Activated B cell treated with CpG ODN at 0.5 μM for 24 hours (primary cell): ENCODE measurements around the gene IFNL1. TPM values are rescaled to one million over a fixed set of nuclear protein-coding genes. Genes with fewer than 3 reads are reported as not detected.
"Not testable (repeated sequence)": the region's sequence is repeated elsewhere in the genome, so short reads cannot be mapped to it uniquely, and the experiment has no call there.

Source experiments
- ATAC-seq: fragments of 200-7000 bp; cut with Tn5 transposase; one replicate; pipeline ENCODE4 v1.10.0; 2021; ENCODE audit warnings: low read depth, mild to moderate bottlenecking, moderate library complexity
- CTCF ChIA-PET: fragments of 350-600 bp; sonication (Branson Sonifier 250); formaldehyde crosslinking; loops from one replicate; lab custom pipeline; 2021; ENCODE audit warnings: antibody characterized with exemption; lab: Charles Lee
- POLR2A ChIA-PET: fragments of 350-600 bp; sonication (Branson Sonifier 250); formaldehyde crosslinking; loops from one replicate; lab custom pipeline; 2021; ENCODE audit warnings: antibody characterized with exemption; lab: Charles Lee
- DNase-seq: peaks from one replicate; pipeline ENCODE4 v3.0.0; 2022
- H3K27ac Mint-ChIP-seq: one replicate; pipeline ENCODE4 v1.8.0; 2020; ENCODE audit warnings: mixed read lengths
- H3K27me3 Mint-ChIP-seq: one replicate; pipeline ENCODE4 v1.8.0; 2021; ENCODE audit warnings: mixed read lengths
- H3K36me3 Mint-ChIP-seq: one replicate; pipeline ENCODE4 v1.8.0; 2021; ENCODE audit warnings: low read depth, mixed read lengths
- H3K4me1 Mint-ChIP-seq: one replicate; pipeline ENCODE4 v1.8.0; 2021; ENCODE audit warnings: mixed read lengths
- H3K4me3 Mint-ChIP-seq: one replicate; pipeline ENCODE4 v1.8.0; 2020; ENCODE audit warnings: mild to moderate bottlenecking, mixed read lengths
- H3K9me3 Mint-ChIP-seq: one replicate; pipeline ENCODE4 v1.8.0; 2020; ENCODE audit warnings: mixed read lengths
- intact Hi-C: fragments of 100-400 bp; cut with micrococcal nuclease; formaldehyde crosslinking; loops from one replicate; pipeline ENCODE4 v1.15.1; 2024
- total RNA-seq: library from RNA; stranded (reverse); gene quantifications from 2 replicates; pipeline ENCODE4 v1.2.3, GENCODE V29; 2022
- TF ChIP-seq, protein P1 (sequence below): fragments of 200-600 bp; IDR thresholded peaks from one replicate; pipeline ENCODE4 v1.8.0; 2022; ENCODE audit warnings: antibody characterized with exemption, mild to moderate bottlenecking

The IFNL1 gene
- total RNA-seq, 1 donor from 2014 or later: not detected

DNA sequence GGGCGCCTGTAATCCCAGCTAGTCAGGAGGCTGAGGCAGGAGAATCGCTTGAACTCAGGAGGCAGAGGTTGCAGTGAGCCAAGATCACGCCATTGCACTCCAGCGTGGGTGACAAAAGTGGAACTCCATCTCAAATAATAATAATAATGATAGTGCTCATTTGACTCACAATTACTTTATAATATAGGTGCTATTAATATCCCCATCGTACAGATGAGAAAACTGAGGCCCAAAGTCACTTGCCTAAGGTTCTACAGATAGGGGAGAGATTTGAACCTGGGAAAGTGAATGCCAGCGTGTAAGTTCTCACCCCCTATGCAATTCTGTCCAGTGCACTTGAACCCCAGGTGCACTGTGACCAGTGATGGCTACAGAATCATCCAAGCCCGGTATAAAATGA lies 33.7 kb downstream of the IFNL1 start:
- ChIA-PET POLR2A (interaction anchor here (1.5 kb wide), 1 partner anchor 12 kb away, joined by 4 read pairs; the partner anchor contains the start of gene SAMD4B), CTCF (interaction anchor here (1.1 to 1.4 kb wide), 3 partner anchors 10 to 208 kb away, joined by 3 read pairs; no protein-coding TSS in a partner anchor)
- H3K4me3 Mint-ChIP-seq: no peak overlapping the region
- TF ChIP-seq, protein P1, sequence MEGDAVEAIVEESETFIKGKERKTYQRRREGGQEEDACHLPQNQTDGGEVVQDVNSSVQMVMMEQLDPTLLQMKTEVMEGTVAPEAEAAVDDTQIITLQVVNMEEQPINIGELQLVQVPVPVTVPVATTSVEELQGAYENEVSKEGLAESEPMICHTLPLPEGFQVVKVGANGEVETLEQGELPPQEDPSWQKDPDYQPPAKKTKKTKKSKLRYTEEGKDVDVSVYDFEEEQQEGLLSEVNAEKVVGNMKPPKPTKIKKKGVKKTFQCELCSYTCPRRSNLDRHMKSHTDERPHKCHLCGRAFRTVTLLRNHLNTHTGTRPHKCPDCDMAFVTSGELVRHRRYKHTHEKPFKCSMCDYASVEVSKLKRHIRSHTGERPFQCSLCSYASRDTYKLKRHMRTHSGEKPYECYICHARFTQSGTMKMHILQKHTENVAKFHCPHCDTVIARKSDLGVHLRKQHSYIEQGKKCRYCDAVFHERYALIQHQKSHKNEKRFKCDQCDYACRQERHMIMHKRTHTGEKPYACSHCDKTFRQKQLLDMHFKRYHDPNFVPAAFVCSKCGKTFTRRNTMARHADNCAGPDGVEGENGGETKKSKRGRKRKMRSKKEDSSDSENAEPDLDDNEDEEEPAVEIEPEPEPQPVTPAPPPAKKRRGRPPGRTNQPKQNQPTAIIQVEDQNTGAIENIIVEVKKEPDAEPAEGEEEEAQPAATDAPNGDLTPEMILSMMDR: no peak
- no peaks in the 10 kb centered on the region for H3K9me3 Mint-ChIP-seq
- H3K36me3 Mint-ChIP-seq: peaks cover 43% of the 10 kb centered on the region
- H3K27me3 Mint-ChIP-seq: no peaks in the 10 kb centered on the region
- no peak overlapping the region for H3K27ac Mint-ChIP-seq
- peaks cover 37% of the 10 kb centered on the region for H3K4me1 Mint-ChIP-seq
- intact Hi-C loops: no loop called here
- no peak for ATAC-seq
- no peak for DNase-seq

DNA sequence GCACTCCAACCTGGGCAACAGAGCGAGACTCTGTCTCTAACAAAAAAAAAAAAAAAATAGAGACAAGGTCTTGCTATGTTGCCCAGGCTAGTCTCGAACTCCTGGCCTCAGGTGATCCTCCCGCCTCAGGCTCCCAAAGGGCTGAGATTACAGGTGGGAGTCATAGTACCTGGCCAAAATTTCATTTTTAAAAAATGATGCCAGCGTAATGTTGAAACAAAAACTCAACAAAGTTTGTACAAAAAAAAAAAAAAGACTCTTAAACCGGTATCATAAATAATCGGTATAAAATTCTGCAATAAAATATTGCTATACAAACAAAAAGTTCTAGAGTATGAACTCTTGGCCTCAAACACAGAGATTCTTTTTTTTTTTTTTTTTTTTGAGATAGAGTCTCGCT lies 36.1 kb downstream of the IFNL1 start:
- POLR2A ChIA-PET: interaction anchor here (0.6 to 1.5 kb wide), 5 partner anchors 10 to 245 kb away, joined by 3 to 10 read pairs (median 5); partner anchors contain the start of genes PLEKHG2 and SAMD4B
- no peak overlapping the region for H3K4me3 Mint-ChIP-seq
- peaks cover 55% of the 10 kb centered on the region for H3K4me1 Mint-ChIP-seq
- CTCF ChIA-PET: interaction anchor here (1.5 kb wide), 1 partner anchor 210 kb away, joined by 5 read pairs; no protein-coding TSS in a partner anchor
- TF ChIP-seq, protein P1: no peak
- intact Hi-C loops: no loop called here
- H3K27me3 Mint-ChIP-seq: no peaks in the 10 kb centered on the region
- H3K27ac Mint-ChIP-seq: no peak overlapping the region
- H3K9me3 Mint-ChIP-seq: no peaks in the 10 kb centered on the region
- no peak for ATAC-seq
- peaks cover 45% of the 10 kb centered on the region for H3K36me3 Mint-ChIP-seq
- DNase-seq: no peak

DNA sequence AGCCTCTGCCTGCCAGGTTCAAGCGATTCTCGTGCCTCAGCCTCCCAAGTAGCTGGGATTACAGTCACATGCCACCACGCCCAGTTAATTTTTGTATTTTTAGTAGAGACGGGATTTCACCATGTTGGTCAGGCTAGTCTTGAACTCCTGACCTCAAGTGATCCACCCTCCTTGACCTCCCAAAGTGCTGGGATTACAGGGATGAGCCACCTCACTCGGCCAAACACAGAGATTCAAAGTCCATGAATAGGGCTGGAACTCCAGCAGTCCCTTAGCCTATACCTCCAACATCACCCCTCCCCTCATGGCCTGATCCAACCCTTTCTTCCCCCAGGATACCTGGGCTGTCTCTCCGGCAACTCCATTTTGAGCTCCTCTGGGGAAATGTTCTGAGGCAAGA lies 36.5 kb downstream of the IFNL1 start:
- DNase-seq, H3K4me3 Mint-ChIP-seq, H3K27me3 Mint-ChIP-seq, ATAC-seq, H3K9me3 Mint-ChIP-seq, intact Hi-C loops: not testable (repeated sequence)
- ChIA-PET POLR2A (interaction anchor here (0.7 to 1.5 kb wide), 5 partner anchors 9 to 245 kb away, joined by 3 to 10 read pairs (median 4); partner anchors contain the start of genes PLEKHG2, RPS16 and SAMD4B), CTCF (interaction anchor here (1.5 kb wide), 1 partner anchor 210 kb away, joined by 5 read pairs; no protein-coding TSS in a partner anchor)
- Mint-ChIP-seq H3K27ac (peak overlapping the region; percentile 46), H3K36me3 (peaks cover 44% of the 10 kb centered on the region), H3K4me1 (peaks cover 60% of the 10 kb centered on the region)

DNA sequence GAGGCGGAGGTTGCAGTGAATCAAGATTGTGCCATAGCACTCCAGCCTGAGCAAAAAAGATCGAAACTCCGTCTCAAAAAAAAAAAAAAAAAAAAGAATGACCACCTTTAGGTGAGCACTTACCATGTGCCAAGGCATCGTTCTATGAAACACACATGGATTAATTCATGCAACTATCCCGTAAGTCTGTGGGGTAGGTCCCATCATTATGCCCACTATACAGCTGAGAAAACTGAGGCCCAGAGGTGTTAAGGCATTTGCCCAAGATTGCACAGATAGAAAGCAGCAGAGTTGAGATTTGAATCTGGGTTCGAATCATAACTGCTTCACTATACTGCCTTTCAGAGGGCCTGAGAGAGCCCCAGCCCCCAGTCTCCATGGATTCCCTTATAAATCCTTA lies 37.3 kb downstream of the IFNL1 start:
- DNase-seq (no peak), ATAC-seq (no peak)
- TF ChIP-seq, protein P1: no peak
- Mint-ChIP-seq H3K4me3 (peak overlapping the region; percentile 57), H3K9me3 (no peaks in the 10 kb centered on the region), H3K27me3 (no peaks in the 10 kb centered on the region), H3K36me3 (peaks cover 38% of the 10 kb centered on the region), H3K4me1 (peaks cover 62% of the 10 kb centered on the region), H3K27ac (no peak overlapping the region)
- intact Hi-C loops: no loop called here
- ChIA-PET CTCF (no interaction called here), POLR2A (interaction anchor here (0.6 to 1.5 kb wide), 5 partner anchors 78 to 841 kb away, joined by 3 to 10 read pairs (median 3); partner anchors contain the start of genes PLEKHG2 and RPS16)

DNA sequence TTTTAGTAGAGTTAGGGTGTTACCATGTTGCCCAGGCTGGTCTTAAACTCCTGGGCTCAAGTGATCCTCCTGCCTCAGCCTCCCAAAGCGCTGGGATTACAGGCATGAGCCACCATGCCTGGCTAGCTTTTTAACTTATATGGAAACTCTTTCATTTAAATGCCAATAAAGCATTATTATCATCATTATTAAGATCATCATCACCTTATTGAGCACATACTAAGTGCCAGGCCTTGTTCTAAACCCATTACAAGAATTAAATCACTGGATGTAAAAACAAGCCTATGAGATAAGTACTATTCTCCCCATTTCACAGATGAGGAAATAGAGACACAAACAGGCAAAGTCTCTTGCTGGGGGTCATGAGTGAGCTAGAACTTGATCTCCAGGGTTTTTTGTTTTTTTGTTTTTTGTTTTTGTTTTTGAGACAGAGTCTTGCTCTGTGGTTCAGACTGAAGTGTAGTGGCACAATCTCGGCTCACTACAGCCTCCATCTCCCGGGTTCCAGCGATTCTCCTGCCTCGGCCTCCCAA lies 38.3 kb downstream of the IFNL1 start:
- CTCF ChIA-PET: interaction anchor here (1.7 to 2.2 kb wide), 2 partner anchors 7 to 212 kb away, joined by 5 to 7 read pairs; no protein-coding TSS in a partner anchor
- Mint-ChIP-seq H3K4me1 (peaks cover 56% of the 10 kb centered on the region), H3K9me3 (no peaks in the 10 kb centered on the region), H3K27ac (peak overlapping the region; percentile 95), H3K27me3 (no peaks in the 10 kb centered on the region), H3K36me3 (peaks cover 28% of the 10 kb centered on the region), H3K4me3 (peak overlapping the region; percentile 94)
- intact Hi-C loops: no loop called here
- no peak for ATAC-seq
- POLR2A ChIA-PET: interaction anchor here (1.8 to 2.2 kb wide), 3 partner anchors 9 to 101 kb away, joined by 8 to 12 read pairs (median 10); partner anchors contain the start of genes RPS16 and ZFP36
- TF ChIP-seq, protein P1: no peak
- DNase-seq: no peak
